IMR-90 (cell line): ENCODE data around the gene KYAT1. TPM values are rescaled to one million over a fixed set of nuclear protein-coding genes. Genes with fewer than 3 reads are reported as not detected.

Experiments used
- ATAC-seq: fragments of 200-7000 bp; cut with Tn5 transposase; 2 replicates; pipeline ENCODE4 v1.9.1; 2020; ENCODE audit warnings: low read depth, mild to moderate bottlenecking, moderate library complexity
- BruUV-seq: library from RNA; stranded (reverse); fragments of 400-500 nt; replicated peaks from 2 replicates; lab custom pipeline; 2021; lab: Mats Ljungman, UMichigan
- CTCF ChIA-PET: fragments of 300-600 bp; formaldehyde crosslinking; extraction: SDS; loops from one replicate; lab custom pipeline; 2021; ENCODE audit warnings: antibody characterized with exemption; lab: Yijun Ruan, JAX
- POLR2A ChIA-PET: fragments of 300-600 bp; sonication (Branson Sonifier 250); formaldehyde crosslinking; loops from one replicate; lab custom pipeline; 2022; ENCODE audit warnings: antibody characterized with exemption; ENCODE audit not compliant: unreplicated experiment; lab: Charles Lee
- DNase-seq: peaks from one replicate; pipeline ENCODE4 v3.0.0; 2013
- H2AFZ ChIP-seq: replicated peaks from 2 replicates; pipeline ENCODE3; 2013; ENCODE audit warnings: low read length, mild to moderate bottlenecking; ENCODE audit not compliant: poor library complexity
- H2AK5ac ChIP-seq: 2 replicates; pipeline ENCODE4 v1.6.1; 2013; ENCODE audit warnings: low read depth, low read length, inconsistent platforms
- H2AK9ac ChIP-seq: replicated peaks from 2 replicates; pipeline ENCODE3; 2013; ENCODE audit warnings: mild to moderate bottlenecking, low read depth, low read length, moderate library complexity; ENCODE audit not compliant: poor library complexity
- H2BK120ac ChIP-seq: 2 replicates; pipeline ENCODE4 v1.6.1; 2013; ENCODE audit warnings: low read depth, low read length, inconsistent platforms
- H2BK15ac ChIP-seq: 3 replicates; pipeline ENCODE4 v1.6.1; 2013; ENCODE audit warnings: low read depth, low read length, inconsistent platforms
- H2BK20ac ChIP-seq: 2 replicates; pipeline ENCODE4 v1.6.1; 2013; ENCODE audit warnings: low read depth, mild to moderate bottlenecking, inconsistent platforms, low read length, moderate library complexity
- H2BK5ac ChIP-seq: 2 replicates; pipeline ENCODE4 v1.6.1; 2013; ENCODE audit warnings: mild to moderate bottlenecking, low read depth, low read length, inconsistent platforms; ENCODE audit not compliant: poor library complexity, severe bottlenecking
- H3K14ac ChIP-seq: replicated peaks from 2 replicates; pipeline ENCODE4 v1.6.1; 2013; ENCODE audit warnings: low read depth, low read length, inconsistent platforms
- H3K18ac ChIP-seq: 2 replicates; pipeline ENCODE4 v1.6.1; 2013; ENCODE audit warnings: low read depth, low read length, control low read depth
- H3K23ac ChIP-seq: 2 replicates; pipeline ENCODE4 v1.6.1; 2013; ENCODE audit warnings: low read depth, low read length, inconsistent platforms
- H3K27ac ChIP-seq: 2 replicates; pipeline ENCODE4 v1.5.1; 2013; ENCODE audit warnings: mild to moderate bottlenecking, control low read depth, low read length; ENCODE audit not compliant: insufficient read depth
- H3K27me3 ChIP-seq: 2 replicates; pipeline ENCODE4 v1.6.1; 2013; ENCODE audit warnings: low read length; ENCODE audit not compliant: control insufficient read depth, insufficient read depth
- H3K36me3 ChIP-seq: 2 replicates; pipeline ENCODE4 v1.6.1; 2013; ENCODE audit warnings: low read length, mixed read lengths; ENCODE audit not compliant: control insufficient read depth, insufficient read depth
- H3K4ac ChIP-seq: 2 replicates; pipeline ENCODE4 v1.6.1; 2013; ENCODE audit warnings: low read depth, low read length, inconsistent platforms
- H3K4me1 ChIP-seq: 2 replicates; pipeline ENCODE4 v1.6.1; 2013; ENCODE audit warnings: low read length, mixed read lengths; ENCODE audit not compliant: control insufficient read depth, insufficient read depth
- H3K4me2 ChIP-seq: 2 replicates; pipeline ENCODE4 v1.6.1; 2013; ENCODE audit warnings: low read depth, mild to moderate bottlenecking, control low read depth, low read length, moderate library complexity
- H3K4me3 ChIP-seq: 2 replicates; pipeline ENCODE4 v1.5.1; 2013; ENCODE audit warnings: low read depth, mild to moderate bottlenecking, control low read depth, low read length, moderate library complexity; ENCODE audit not compliant: insufficient read depth
- H3K56ac ChIP-seq: 2 replicates; pipeline ENCODE4 v1.6.1; 2013; ENCODE audit warnings: low read length, inconsistent platforms; ENCODE audit not compliant: insufficient read depth; ENCODE audit errors: extremely low read depth
- H3K79me1 ChIP-seq, 2 experiments: 2 replicates each; pipeline ENCODE4 v1.6.1; 2013; ENCODE audit warnings: low read length in 2 of 2, inconsistent platforms in 1 of 2, low read depth in 1 of 2
- H3K9ac ChIP-seq: 2 replicates; pipeline ENCODE4 v1.6.1; 2013; ENCODE audit warnings: low read depth, low read length, control low read depth
- H3K9me1 ChIP-seq: 2 replicates; pipeline ENCODE4 v1.6.1; 2013; ENCODE audit warnings: low read length, inconsistent platforms; ENCODE audit not compliant: insufficient read depth
- H3K9me3 ChIP-seq: 2 replicates; pipeline ENCODE4 v1.6.1; 2013; ENCODE audit warnings: low read length; ENCODE audit not compliant: control insufficient read depth, insufficient read depth
- H4K20me1 ChIP-seq: 2 replicates; pipeline ENCODE4 v1.6.1; 2013; ENCODE audit warnings: low read length, inconsistent platforms; ENCODE audit not compliant: insufficient read depth
- H4K5ac ChIP-seq: 2 replicates; pipeline ENCODE4 v1.6.1; 2013; ENCODE audit warnings: mild to moderate bottlenecking, low read depth, low read length, control low read depth
- H4K8ac ChIP-seq, 2 experiments: 2 replicates each; pipeline ENCODE4 v1.6.1; 2013; ENCODE audit warnings: low read depth in 2 of 2, low read length in 2 of 2, control low read depth in 1 of 2, inconsistent platforms in 1 of 2
- H4K91ac ChIP-seq: 2 replicates; pipeline ENCODE4 v1.6.1; 2013; ENCODE audit warnings: low read depth, low read length, inconsistent platforms; ENCODE audit not compliant: insufficient read depth
- CHD1 ChIP-seq: IDR thresholded peaks from 2 replicates; pipeline ENCODE4 v1.6.1; 2012; ENCODE audit warnings: low read depth, low read length, improper control_type of control experiment
- CTCF ChIP-seq: conservative IDR thresholded peaks from 2 replicates; pipeline ENCODE4 v1.5.1; 2012; ENCODE audit warnings: mild to moderate bottlenecking, low read depth, low read length, improper control_type of control experiment
- ELK1 ChIP-seq: fragments of 150-350 bp; IDR thresholded peaks from 2 replicates; pipeline ENCODE4 v1.6.1; 2016; ENCODE audit warnings: low read depth, mild to moderate bottlenecking, low read length, moderate library complexity, borderline replicate concordance
- FOS ChIP-seq: fragments of 150-350 bp; IDR thresholded peaks from 2 replicates; pipeline ENCODE4 v1.6.1; 2016; ENCODE audit warnings: low read depth, low read length
- MAFK ChIP-seq: IDR thresholded peaks from 2 replicates; pipeline ENCODE4 v1.6.1; 2012; ENCODE audit warnings: low read depth, low read length, improper control_type of control experiment
- MAZ ChIP-seq: IDR thresholded peaks from 2 replicates; pipeline ENCODE4 v1.6.1; 2012; ENCODE audit warnings: low read depth, mild to moderate bottlenecking, low read length, improper control_type of control experiment, moderate library complexity, borderline replicate concordance
- MXI1 ChIP-seq: IDR thresholded peaks from 2 replicates; pipeline ENCODE4 v1.6.1; 2012; ENCODE audit warnings: low read depth, mild to moderate bottlenecking, low read length, moderate library complexity, borderline replicate concordance
- NFE2L2 ChIP-seq: fragments of 150-350 bp; IDR thresholded peaks from 2 replicates; pipeline ENCODE4 v1.6.1; 2016; ENCODE audit warnings: low read depth, mild to moderate bottlenecking, low read length
- POLR2A ChIP-seq: IDR thresholded peaks from 2 replicates; pipeline ENCODE4 v1.6.1; 2012; ENCODE audit warnings: mild to moderate bottlenecking, low read depth, low read length
- RFX5 ChIP-seq: IDR thresholded peaks from 2 replicates; pipeline ENCODE4 v1.8.0; 2012; ENCODE audit warnings: low read depth, mild to moderate bottlenecking, low read length, moderate library complexity
- SMC3 ChIP-seq: fragments of 150-350 bp; IDR thresholded peaks from 2 replicates; pipeline ENCODE4 v1.6.1; 2016; ENCODE audit warnings: low read depth, mild to moderate bottlenecking, antibody characterized with exemption, low read length, moderate library complexity
- USF2 ChIP-seq: fragments of 150-350 bp; IDR thresholded peaks from 2 replicates; pipeline ENCODE4 v1.6.1; 2017; ENCODE audit warnings: mild to moderate bottlenecking, antibody characterized with exemption, low read length, low read depth
- WGBS, 2 experiments: methylation state at CpG; one replicate each; pipeline versions ENCODE4 v1.1.5 to v1.1.7; 2013; ENCODE audit warnings: missing lambda C conversion rate in 2 of 2; ENCODE audit not compliant: insufficient read length in 1 of 2; ENCODE audit errors: extremely low coverage in 2 of 2; 5-methylcytosine and 5-hydroxymethylcytosine counted together
- dilution Hi-C: fragments of 300-500 bp; cut with HindIII; formaldehyde crosslinking; loops from one replicate; pipeline ENCODE4 v1.14.3; 2018; ENCODE audit warnings: low sequenced_read_pairs; ENCODE audit not compliant: unreplicated experiment
- in situ Hi-C: fragments of 300-500 bp; cut with MboI; formaldehyde crosslinking; loops from 3 replicates; pipeline ENCODE4 v1.14.3; 2019; ENCODE audit warnings: low sequenced_read_pairs, inconsistent platforms, mixed read lengths
- intact Hi-C: fragments of 100-400 bp; cut with micrococcal nuclease; formaldehyde crosslinking; loops from 2 replicates; pipeline ENCODE4 v1.10.0; 2022
- polyA plus RNA-seq, 3 experiments: library from polyadenylated mRNA; depleted of rRNA; stranded (reverse); fragments of >200 nt; gene quantifications; 2 replicates each; pipeline ENCODE4 v1.2.3, GENCODE V29; 2012; ENCODE audit warnings: low replicate concordance in 1 of 3
- total RNA-seq: library from RNA; depleted of rRNA; stranded (reverse); fragments of >200 nt; gene quantifications from 2 replicates; pipeline ENCODE4 v1.2.3, GENCODE V29; 2012

The KYAT1 gene
- total and polyA plus RNA-seq, 2 of the 4 experiments (the other 2 are of a cell fraction): 6.8 to 9.5 TPM

- Histone ChIP-seq H2AK9ac (no peak overlapping the region), H3K9ac (no peak overlapping the region), H2BK15ac (no peak overlapping the region), H3K79me1 (peaks cover 10 to 24% of the 10 kb centered on the region in 2 experiments; a peak in 3 of 4 replicates), H3K4me2 (no peak overlapping the region), H2BK20ac (no peak overlapping the region), H3K4me1 (peaks cover 4% of the 10 kb centered on the region; the same call in 1 of the 2 replicates), H3K9me3 (no peaks in the 10 kb centered on the region), H3K9me1 (peaks cover 9% of the 10 kb centered on the region; the same call in 1 of the 2 replicates), H4K91ac (no peak overlapping the region), H3K27me3 (no peaks in the 10 kb centered on the region), H3K14ac (no peak overlapping the region), H3K36me3 (peaks cover 47% of the 10 kb centered on the region), H3K4me3 (no peak overlapping the region), H3K4ac (no peak overlapping the region), H3K18ac (no peak overlapping the region), H2BK5ac (no peak overlapping the region), H2BK120ac (no peak overlapping the region), H2AFZ (no peak overlapping the region), H4K20me1 (peaks cover 14% of the 10 kb centered on the region), H3K27ac (no peak overlapping the region), H4K8ac (no peak overlapping the region), H3K23ac (no peak overlapping the region), H2AK5ac (no peak overlapping the region), H3K56ac (no peak overlapping the region), H4K5ac (no peak overlapping the region)
- BruUV-seq: no TSS peak
- CTCF ChIA-PET: no interaction called here
- WGBS, 2 experiments: 100% methylated on average over 3 of the region's 22 CpGs; no CpG with 5 or more reads in 1 of the 2 experiments
- DNase-seq (no peak), ATAC-seq (no peak)
- dilution Hi-C loops: no loop called here
- intact Hi-C loops: no loop called here
- in situ Hi-C loops: no loop called here
- TF ChIP-seq POLR2A (no peak), ELK1 (no peak), NFE2L2 (no peak), RFX5 (no peak), CTCF (no peak), MAZ (no peak), FOS (no peak), CHD1 (no peak), MXI1 (no peak), MAFK (no peak), USF2 (no peak), SMC3 (no peak)
- POLR2A ChIA-PET: no interaction called here
Measured at GRCh38 chr9:128822407-128823042, 59.2 kb downstream of the KYAT1 start.
